Endothelial cell of umbilical vein (primary cell): Measurements from ENCODE around the gene HES7.

Experiments used
- CTCF ChIP-seq, 2 donors: IDR thresholded peaks; 1 replicate in 1 of 2; 2 replicates in 1 of 2; pipeline ENCODE4 v1.5.1; 2011; ENCODE audit warnings: low read length in 2 of 2, mild to moderate bottlenecking in 2 of 2, moderate library complexity in 2 of 2, control low read depth in 1 of 2, inconsistent platforms in 1 of 2, low read depth in 1 of 2; ENCODE audit not compliant: insufficient read depth in 1 of 2; ENCODE audit errors: extremely low read depth in 1 of 2
- MAX ChIP-seq: IDR thresholded peaks from 2 replicates; pipeline ENCODE4 v1.6.1; 2011; ENCODE audit not compliant: insufficient read depth, insufficient read length

GRCh38 chr17:8087952-8088230, 36.0 kb downstream of the HES7 start:
- no peak for TF ChIP-seq CTCF (IDR thresholded peaks at IDR 0.05; ENCODE audit: extremely low read depth in 1 of 2, insufficient read depth in 1 of 2, low read depth in 1 of 2, low read length in 2 of 2)
- TF ChIP-seq MAX: no peak
